Activated T-helper 1 cell treated with anti-CD3 and anti-CD28 coated beads, Interleukin-12 subunit alpha, Interleukin-12 subunit beta, Interleukin-2, Interleukin-4 antibody, amounts not matched to agents 30 ng/mL and 10 ng/mL and 1 ng/mL, durations not matched to agents 14 hours and 24 hours and 36 hours (primary cell): ENCODE data around the gene CMBL. TPM values are rescaled to one million over a fixed set of nuclear protein-coding genes. Genes with fewer than 3 reads are reported as not detected.

ENCODE experiments used
- DNase-seq: peaks from one replicate; pipeline ENCODE4 v3.0.0; 2021; ENCODE audit warnings: low spot score
- H3K27ac Mint-ChIP-seq: one replicate; pipeline ENCODE4 v1.8.0; 2021; ENCODE audit warnings: mild to moderate bottlenecking, mixed read lengths
- H3K27me3 Mint-ChIP-seq: one replicate; pipeline ENCODE4 v1.8.0; 2022; ENCODE audit warnings: mild to moderate bottlenecking, moderate library complexity, mixed read lengths; ENCODE audit not compliant: insufficient read depth
- H3K36me3 Mint-ChIP-seq: one replicate; pipeline ENCODE4 v1.8.0; 2021; ENCODE audit warnings: low read depth, mixed read lengths
- H3K4me1 Mint-ChIP-seq: one replicate; pipeline ENCODE4 v1.8.0; 2021; ENCODE audit warnings: low read depth, mixed read lengths
- H3K4me3 Mint-ChIP-seq: one replicate; pipeline ENCODE4 v1.8.0; 2021; ENCODE audit warnings: mild to moderate bottlenecking, moderate library complexity, mixed read lengths
- H3K9me3 Mint-ChIP-seq: one replicate; pipeline ENCODE4 v1.8.0; 2021; ENCODE audit warnings: mixed read lengths
- intact Hi-C: fragments of 100-400 bp; cut with micrococcal nuclease; formaldehyde crosslinking; loops from one replicate; pipeline ENCODE4 v1.15.1; 2024
- total RNA-seq: library from RNA; stranded (reverse); gene quantifications from 2 replicates; pipeline ENCODE4 v1.2.3, GENCODE V29; 2022

CMBL gene
- total RNA-seq, 1 donor from 2014 or later = 0.29 TPM

- Mint-ChIP-seq H3K27me3 (peaks cover 42% of the 10 kb centered on the region), H3K9me3 (no peaks in the 10 kb centered on the region), H3K36me3 (no peaks in the 10 kb centered on the region), H3K4me3 (no peak overlapping the region), H3K27ac (no peak overlapping the region), H3K4me1 (peaks cover 5% of the 10 kb centered on the region)
- intact Hi-C loops = no loop called here
- DNase-seq = no peak
These were observed 21.7 kb upstream of the CMBL start for GRCh38 chr5:10329446-10329819.

GRCh38 chr5:10328323-10328722, 20.6 kb upstream of the CMBL start:
- H3K9me3 Mint-ChIP-seq = no peaks in the 10 kb centered on the region
- intact Hi-C loops = no loop called here
- H3K4me1 Mint-ChIP-seq = peaks cover 3% of the 10 kb centered on the region
- DNase-seq = no peak
- H3K27ac Mint-ChIP-seq = no peak overlapping the region
- H3K4me3 Mint-ChIP-seq = no peak overlapping the region
- peaks cover 40% of the 10 kb centered on the region for H3K27me3 Mint-ChIP-seq
- H3K36me3 Mint-ChIP-seq = no peaks in the 10 kb centered on the region

GRCh38 chr5:10324518-10325370, 17.0 kb upstream of the CMBL start:
- H3K36me3 Mint-ChIP-seq = no peaks in the 10 kb centered on the region
- peaks cover 14% of the 10 kb centered on the region for H3K27me3 Mint-ChIP-seq
- H3K27ac Mint-ChIP-seq = no peak overlapping the region
- no peak for DNase-seq
- no peaks in the 10 kb centered on the region for H3K9me3 Mint-ChIP-seq
- intact Hi-C loops = no loop called here
- no peak overlapping the region for H3K4me3 Mint-ChIP-seq
- H3K4me1 Mint-ChIP-seq = no peaks in the 10 kb centered on the region

GRCh38 chr5:10323588-10324488, 16.1 kb upstream of the CMBL start:
- Mint-ChIP-seq H3K36me3 (no peaks in the 10 kb centered on the region), H3K4me3 (no peak overlapping the region), H3K27ac (no peak overlapping the region), H3K27me3 (peaks cover 8% of the 10 kb centered on the region), H3K9me3 (no peaks in the 10 kb centered on the region), H3K4me1 (no peaks in the 10 kb centered on the region)
- intact Hi-C loops = no loop called here
- no peak for DNase-seq

GRCh38 chr5:10321882-10322281, 14.2 kb upstream of the CMBL start:
- Mint-ChIP-seq H3K9me3 (no peaks in the 10 kb centered on the region), H3K4me3 (no peak overlapping the region), H3K27me3 (peaks cover 6% of the 10 kb centered on the region), H3K27ac (no peak overlapping the region), H3K36me3 (no peaks in the 10 kb centered on the region), H3K4me1 (no peaks in the 10 kb centered on the region)
- DNase-seq = no peak
- intact Hi-C loops = no loop called here

- no peaks in the 10 kb centered on the region for H3K9me3 Mint-ChIP-seq
- DNase-seq = no peak
- H3K27ac Mint-ChIP-seq = no peak overlapping the region
- H3K27me3 Mint-ChIP-seq = peaks cover 7% of the 10 kb centered on the region
- H3K4me3 Mint-ChIP-seq = no peak overlapping the region
- H3K36me3 Mint-ChIP-seq = no peaks in the 10 kb centered on the region
- intact Hi-C loops = no loop called here
- H3K4me1 Mint-ChIP-seq = no peaks in the 10 kb centered on the region
These were observed 13.1 kb upstream of the CMBL start for GRCh38 chr5:10320793-10321192.

- Mint-ChIP-seq H3K4me3 (no peak overlapping the region), H3K4me1 (no peaks in the 10 kb centered on the region), H3K9me3 (no peaks in the 10 kb centered on the region), H3K27me3 (peaks cover 7% of the 10 kb centered on the region), H3K36me3 (no peaks in the 10 kb centered on the region), H3K27ac (no peak overlapping the region)
- no peak for DNase-seq
- intact Hi-C loops = no loop called here
These were observed 11.6 kb upstream of the CMBL start for GRCh38 chr5:10319202-10319851.

GRCh38 chr5:10317825-10318682, 10.4 kb upstream of the CMBL start:
- H3K9me3 Mint-ChIP-seq = no peaks in the 10 kb centered on the region
- no peak for DNase-seq
- H3K36me3 Mint-ChIP-seq = no peaks in the 10 kb centered on the region
- peaks cover 5% of the 10 kb centered on the region for H3K27me3 Mint-ChIP-seq
- no peak overlapping the region for H3K4me3 Mint-ChIP-seq
- intact Hi-C loops = no loop called here
- no peak overlapping the region for H3K27ac Mint-ChIP-seq
- no peaks in the 10 kb centered on the region for H3K4me1 Mint-ChIP-seq

- Mint-ChIP-seq H3K36me3 (no peaks in the 10 kb centered on the region), H3K4me1 (no peaks in the 10 kb centered on the region), H3K27me3 (peaks cover 5% of the 10 kb centered on the region), H3K27ac (no peak overlapping the region), H3K9me3 (no peaks in the 10 kb centered on the region), H3K4me3 (no peak overlapping the region)
- intact Hi-C loops = no loop called here
- DNase-seq = no peak
These were observed 8.3 kb upstream of the CMBL start for GRCh38 chr5:10315824-10316509.

- no peak for DNase-seq
- Mint-ChIP-seq H3K36me3 (no peaks in the 10 kb centered on the region), H3K9me3 (no peaks in the 10 kb centered on the region), H3K27me3 (peaks cover 5% of the 10 kb centered on the region), H3K4me3 (no peak overlapping the region), H3K27ac (no peak overlapping the region), H3K4me1 (no peaks in the 10 kb centered on the region)
- intact Hi-C loops = no loop called here
These were observed 7.5 kb upstream of the CMBL start for GRCh38 chr5:10315201-10315600.

- H3K36me3 Mint-ChIP-seq = peaks cover 3% of the 10 kb centered on the region
- no peak for DNase-seq
- peaks cover 7% of the 10 kb centered on the region for H3K4me1 Mint-ChIP-seq
- H3K27ac Mint-ChIP-seq = no peak overlapping the region
- no peak overlapping the region for H3K4me3 Mint-ChIP-seq
- H3K9me3 Mint-ChIP-seq = no peaks in the 10 kb centered on the region
- peaks cover 17% of the 10 kb centered on the region for H3K27me3 Mint-ChIP-seq
- intact Hi-C loops = no loop called here
These were observed 4.1 kb upstream of the CMBL start for GRCh38 chr5:10311595-10312425.
